Measurements from ENCODE around the gene HAVCR2. TPM values are rescaled to one million over a fixed set of nuclear protein-coding genes. Genes with fewer than 3 reads are reported as not detected.
"Not testable (repeated sequence)": the region's sequence is repeated elsewhere in the genome, so short reads cannot be mapped to it uniquely, and the experiment has no call there.

HAVCR2 gene
- total RNA-seq, 1 experiment from 2014 or later: 0.39 TPM

GRCh38 chr5:157100140-157100679 is 8.6 kb downstream of the HAVCR2 start:
- DNase-seq (ENCODE audit: low read depth): peak; percentile 59

GRCh38 chr5:157088342-157088990 is 20.4 kb downstream of the HAVCR2 start:
- DNase-seq (ENCODE audit: low read depth): no peak

GRCh38 chr5:157086751-157087359 is 22.0 kb downstream of the HAVCR2 start:
- DNase-seq (ENCODE audit: low read depth): no peak

- DNase-seq (ENCODE audit: low read depth): no peak
Measured at GRCh38 chr5:157085930-157086329, 22.9 kb downstream of the HAVCR2 start.

- no peak for DNase-seq (ENCODE audit: low read depth)
Measured at GRCh38 chr5:157080286-157080685, 28.6 kb downstream of the HAVCR2 start.

GRCh38 chr5:157076558-157076957 is 32.3 kb downstream of the HAVCR2 start:
- peak; percentile 74 for DNase-seq (ENCODE audit: low read depth)

- DNase-seq (ENCODE audit: low read depth): peak; percentile 10
Measured at GRCh38 chr5:157072508-157072907, 36.3 kb downstream of the HAVCR2 start.

- DNase-seq (ENCODE audit: low read depth): no peak
Measured at GRCh38 chr5:157069949-157070348, 38.9 kb downstream of the HAVCR2 start.

GRCh38 chr5:157068785-157069184 is 40.1 kb downstream of the HAVCR2 start:
- DNase-seq (ENCODE audit: low read depth): no peak

GRCh38 chr5:157068339-157068738 is 40.5 kb downstream of the HAVCR2 start:
- no peak for DNase-seq (ENCODE audit: low read depth)

- DNase-seq (ENCODE audit: low read depth): no peak
Measured at GRCh38 chr5:157067005-157067404, 41.8 kb downstream of the HAVCR2 start.

GRCh38 chr5:157066080-157066479 is 42.8 kb downstream of the HAVCR2 start:
- DNase-seq (ENCODE audit: low read depth): no peak

GRCh38 chr5:157063776-157064430 is 44.9 kb downstream of the HAVCR2 start:
- no peak for DNase-seq (ENCODE audit: low read depth)

- DNase-seq (ENCODE audit: low read depth): no peak
Measured at GRCh38 chr5:157059891-157060290, 49.0 kb downstream of the HAVCR2 start.

GRCh38 chr5:157059093-157059539 is 49.7 kb downstream of the HAVCR2 start, which contains the start of gene HAVCR1:
Gene HAVCR1, minus strand, starts transcription at chr5:157059116. Its CDS starts 1,173 bp downstream, at chr5:157057943.
- no peak for DNase-seq (ENCODE audit: low read depth)

- DNase-seq (ENCODE audit: low read depth): no peak
Measured at GRCh38 chr5:157057459-157058370, 51.1 kb downstream of the HAVCR2 start.

GRCh38 chr5:157056848-157057247 is 52.0 kb downstream of the HAVCR2 start:
- not testable (repeated sequence) for DNase-seq (ENCODE audit: low read depth)

- no peak for DNase-seq (ENCODE audit: low read depth)
Measured at GRCh38 chr5:157051604-157052245, 57.1 kb downstream of the HAVCR2 start.

- DNase-seq (ENCODE audit: low read depth): no peak
Measured at GRCh38 chr5:157050050-157050449, 58.8 kb downstream of the HAVCR2 start.

GRCh38 chr5:157049605-157050004 is 59.2 kb downstream of the HAVCR2 start:
- peak; percentile 49 for DNase-seq (ENCODE audit: low read depth)

- DNase-seq (ENCODE audit: low read depth): no peak
Measured at GRCh38 chr5:157047898-157048297, 60.9 kb downstream of the HAVCR2 start.
